AG10803 (cell line): ENCODE data around the gene TIGD2.

Experiments
- DNase-seq: peaks from one replicate; pipeline ENCODE4 v3.0.0; 2010; ENCODE audit warnings: low read depth
- H3K4me3 ChIP-seq: 2 replicates; pipeline ENCODE4 v1.5.1; 2011; ENCODE audit warnings: mild to moderate bottlenecking, low read length, control low read depth
- TF ChIP-seq, protein P1 (sequence below): conservative IDR thresholded peaks from 2 replicates; pipeline ENCODE4 v1.5.1; 2011; ENCODE audit warnings: mild to moderate bottlenecking, low read length, control low read depth, inconsistent platforms

Gene TIGD2

DNA sequence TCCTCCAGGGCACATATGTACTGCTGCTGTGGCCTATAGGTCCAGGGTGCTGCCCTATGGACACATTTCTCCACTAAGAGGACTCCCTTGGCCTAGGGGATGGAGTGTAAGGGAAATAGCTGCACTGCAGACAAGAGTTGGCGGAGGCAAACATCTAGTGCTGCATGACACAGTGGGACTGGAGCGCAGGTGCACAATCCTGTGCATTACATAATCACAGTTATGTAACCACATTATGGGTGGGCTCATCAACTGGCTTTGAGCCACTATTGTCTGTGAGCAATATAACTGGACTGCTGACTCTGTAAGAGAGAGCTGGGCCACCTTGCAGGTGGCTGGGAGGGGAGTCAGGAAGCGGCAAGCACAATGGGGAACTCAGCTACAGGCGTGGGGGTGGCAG lies 3.2 kb upstream of the TIGD2 start:
- no peak for DNase-seq
- TF ChIP-seq, protein P1, sequence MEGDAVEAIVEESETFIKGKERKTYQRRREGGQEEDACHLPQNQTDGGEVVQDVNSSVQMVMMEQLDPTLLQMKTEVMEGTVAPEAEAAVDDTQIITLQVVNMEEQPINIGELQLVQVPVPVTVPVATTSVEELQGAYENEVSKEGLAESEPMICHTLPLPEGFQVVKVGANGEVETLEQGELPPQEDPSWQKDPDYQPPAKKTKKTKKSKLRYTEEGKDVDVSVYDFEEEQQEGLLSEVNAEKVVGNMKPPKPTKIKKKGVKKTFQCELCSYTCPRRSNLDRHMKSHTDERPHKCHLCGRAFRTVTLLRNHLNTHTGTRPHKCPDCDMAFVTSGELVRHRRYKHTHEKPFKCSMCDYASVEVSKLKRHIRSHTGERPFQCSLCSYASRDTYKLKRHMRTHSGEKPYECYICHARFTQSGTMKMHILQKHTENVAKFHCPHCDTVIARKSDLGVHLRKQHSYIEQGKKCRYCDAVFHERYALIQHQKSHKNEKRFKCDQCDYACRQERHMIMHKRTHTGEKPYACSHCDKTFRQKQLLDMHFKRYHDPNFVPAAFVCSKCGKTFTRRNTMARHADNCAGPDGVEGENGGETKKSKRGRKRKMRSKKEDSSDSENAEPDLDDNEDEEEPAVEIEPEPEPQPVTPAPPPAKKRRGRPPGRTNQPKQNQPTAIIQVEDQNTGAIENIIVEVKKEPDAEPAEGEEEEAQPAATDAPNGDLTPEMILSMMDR = no peak
- no peak overlapping the region for H3K4me3 ChIP-seq

DNA sequence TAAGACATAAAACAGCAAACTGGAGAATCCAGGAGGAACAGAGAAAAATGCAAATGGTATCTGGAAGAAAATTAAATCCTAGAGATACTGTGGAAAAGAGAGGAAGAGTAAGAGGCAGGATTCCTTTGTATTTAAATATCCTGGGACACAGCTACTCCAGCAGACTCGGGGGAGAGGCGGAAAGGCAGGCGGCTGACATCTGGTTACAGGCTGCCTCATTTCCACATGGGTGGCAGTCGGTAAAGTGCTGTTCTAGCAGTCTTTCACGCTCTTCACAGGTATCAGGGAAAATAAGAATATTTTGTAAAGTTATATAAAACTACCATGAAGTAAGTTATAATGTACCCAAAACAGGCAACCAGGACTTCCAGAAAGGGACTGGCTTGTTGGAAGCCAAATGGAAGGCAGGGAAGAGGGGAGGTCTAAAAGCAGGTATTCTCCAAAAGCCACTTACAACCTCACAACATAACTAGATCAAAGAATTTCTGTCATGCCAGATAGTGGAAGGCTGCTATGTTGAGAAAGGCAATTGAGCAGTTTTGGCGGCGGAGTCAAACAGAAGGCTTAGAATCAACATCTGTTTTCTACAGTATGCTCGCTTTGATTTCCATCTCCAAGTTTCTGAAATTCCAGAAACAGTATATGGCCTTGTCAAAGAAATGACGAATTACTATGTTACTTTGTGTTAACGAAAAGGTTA lies 1.3 kb upstream of the TIGD2 start:
- DNase-seq = no peak
- H3K4me3 ChIP-seq = no peak overlapping the region
- TF ChIP-seq, protein P1 = no peak

GRCh38 chr4:89110541-89110985 lies 770 bp upstream of the TIGD2 start:
- DNase-seq = no peak
- H3K4me3 ChIP-seq = peak overlapping the region; percentile 66
- TF ChIP-seq, protein P1 = no peak

GRCh38 chr4:89111833-89112563 lies 665 bp downstream of the TIGD2 start:
- H3K4me3 ChIP-seq = peak overlapping the region; percentile 70
- TF ChIP-seq, protein P1 = no peak
- DNase-seq = peak; percentile 95

DNA sequence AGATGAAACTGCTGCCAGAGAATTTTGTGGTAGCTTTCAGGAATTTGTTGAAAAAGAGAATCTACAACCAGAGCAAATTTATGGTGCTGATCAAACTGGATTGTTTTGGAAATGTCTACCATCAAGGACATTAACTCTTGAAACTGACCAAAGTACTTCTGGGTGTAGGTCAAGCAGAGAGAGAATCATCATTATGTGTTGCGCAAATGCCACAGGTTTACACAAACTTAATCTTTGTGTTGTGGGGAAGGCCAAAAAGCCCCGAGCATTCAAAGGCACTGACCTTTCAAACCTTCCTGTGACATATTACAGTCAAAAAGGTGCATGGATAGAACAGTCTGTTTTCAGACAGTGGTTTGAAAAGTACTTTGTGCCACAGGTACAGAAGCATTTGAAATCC lies 2.1 kb downstream of the TIGD2 start:
- H3K4me3 ChIP-seq = no peak overlapping the region
- no peak for DNase-seq
- TF ChIP-seq, protein P1 = no peak

- H3K4me3 ChIP-seq = no peak overlapping the region
- DNase-seq = no peak
- TF ChIP-seq, protein P1 = no peak
Measured at GRCh38 chr4:89114100-89114499, 2.8 kb downstream of the TIGD2 start.

- no peak for DNase-seq
- H3K4me3 ChIP-seq = no peak overlapping the region
- TF ChIP-seq, protein P1 = no peak
Measured at GRCh38 chr4:89117115-89117514, 5.8 kb downstream of the TIGD2 start.
